Neural crest cell (in vitro differentiated cells): ENCODE data around the gene CCDC40. TPM values are rescaled to one million over a fixed set of nuclear protein-coding genes. Genes with fewer than 3 reads are reported as not detected.

ENCODE experiments used
- DNase-seq: peaks from one replicate; pipeline ENCODE4 v3.0.0; 2021; ENCODE audit warnings: low read depth, mixed read lengths, low spot score
- H3K27ac Mint-ChIP-seq: one replicate; pipeline ENCODE4 v1.8.0; 2021; ENCODE audit warnings: mild to moderate bottlenecking, mixed read lengths; ENCODE audit not compliant: unreplicated experiment
- H3K27me3 Mint-ChIP-seq: 2 replicates; pipeline ENCODE4 v1.8.0; 2021; ENCODE audit warnings: low read depth, mild to moderate bottlenecking, mixed read lengths
- H3K36me3 Mint-ChIP-seq: 2 replicates; pipeline ENCODE4 v1.8.0; 2021; ENCODE audit warnings: low read depth, mild to moderate bottlenecking, mixed read lengths
- H3K4me1 Mint-ChIP-seq: 2 replicates; pipeline ENCODE4 v1.8.0; 2021; ENCODE audit warnings: mixed read lengths
- H3K4me3 Mint-ChIP-seq: one replicate; pipeline ENCODE4 v1.8.0; 2021; ENCODE audit warnings: mild to moderate bottlenecking, mixed read lengths
- H3K9me3 Mint-ChIP-seq: 2 replicates; pipeline ENCODE4 v1.8.0; 2021; ENCODE audit warnings: mixed read lengths
- CTCF ChIP-seq: fragments of 200-600 bp; sonication (generic); conservative IDR thresholded peaks from 2 replicates; pipeline ENCODE4 v1.5.0; 2021; ENCODE audit warnings: antibody characterized with exemption, mild to moderate bottlenecking
- total RNA-seq: library from RNA; stranded (reverse); gene quantifications from 2 replicates; pipeline ENCODE4 v1.2.1, GENCODE V29; 2021

CCDC40 gene
- total RNA-seq, 1 donor from 2014 or later, result 22.7 TPM

GRCh38 chr17:80025140-80025539 is 11.3 kb upstream of the CCDC40 start:
- Mint-ChIP-seq H3K36me3 (peaks cover 8% of the 10 kb centered on the region), H3K27ac (no peak overlapping the region), H3K4me1 (peaks cover 27% of the 10 kb centered on the region), H3K4me3 (no peak overlapping the region), H3K9me3 (peaks cover 4% of the 10 kb centered on the region), H3K27me3 (no peaks in the 10 kb centered on the region)
- no peak for TF ChIP-seq CTCF
- DNase-seq, result no peak

GRCh38 chr17:80025796-80026195 is 10.6 kb upstream of the CCDC40 start:
- Mint-ChIP-seq H3K4me1 (peaks cover 27% of the 10 kb centered on the region), H3K4me3 (no peak overlapping the region), H3K27me3 (no peaks in the 10 kb centered on the region), H3K9me3 (peaks cover 4% of the 10 kb centered on the region), H3K27ac (no peak overlapping the region), H3K36me3 (peaks cover 8% of the 10 kb centered on the region)
- no peak for TF ChIP-seq CTCF
- DNase-seq, result no peak

- no peak for DNase-seq
- H3K4me3 Mint-ChIP-seq, result peak overlapping the region; percentile 38
- peaks cover 2% of the 10 kb centered on the region for H3K9me3 Mint-ChIP-seq
- H3K4me1 Mint-ChIP-seq, result peaks cover 31% of the 10 kb centered on the region
- H3K27ac Mint-ChIP-seq, result peak overlapping the region; percentile 3
- TF ChIP-seq CTCF, result no peak
- H3K36me3 Mint-ChIP-seq, result peaks cover 6% of the 10 kb centered on the region
- H3K27me3 Mint-ChIP-seq, result no peaks in the 10 kb centered on the region
Observed at GRCh38 chr17:80026359-80027042, 9.9 kb upstream of the CCDC40 start.

- no peaks in the 10 kb centered on the region for H3K9me3 Mint-ChIP-seq
- no peak for DNase-seq
- H3K4me3 Mint-ChIP-seq, result peak overlapping the region; percentile 38
- no peaks in the 10 kb centered on the region for H3K27me3 Mint-ChIP-seq
- peaks cover 3% of the 10 kb centered on the region for H3K36me3 Mint-ChIP-seq
- no peak for TF ChIP-seq CTCF
- peaks cover 33% of the 10 kb centered on the region for H3K4me1 Mint-ChIP-seq
- no peak overlapping the region for H3K27ac Mint-ChIP-seq
Observed at GRCh38 chr17:80027043-80027435, 9.4 kb upstream of the CCDC40 start.

GRCh38 chr17:80028030-80028429 is 8.4 kb upstream of the CCDC40 start:
- Mint-ChIP-seq H3K4me1 (peaks cover 43% of the 10 kb centered on the region), H3K36me3 (peaks cover 3% of the 10 kb centered on the region), H3K4me3 (no peak overlapping the region), H3K27me3 (no peaks in the 10 kb centered on the region), H3K9me3 (no peaks in the 10 kb centered on the region), H3K27ac (no peak overlapping the region)
- no peak for DNase-seq
- no peak for TF ChIP-seq CTCF
